GM12873 (cell line): Measurements from ENCODE around the gene C2CD5.

Source experiments
- TF ChIP-seq, protein P1 (sequence below): IDR thresholded peaks from 2 replicates; pipeline ENCODE4 v1.5.1; 2012; ENCODE audit warnings: low read depth, mild to moderate bottlenecking, moderate library complexity, low read length, control low read depth; ENCODE audit not compliant: insufficient read depth; ENCODE audit errors: missing control alignments

C2CD5 gene

DNA sequence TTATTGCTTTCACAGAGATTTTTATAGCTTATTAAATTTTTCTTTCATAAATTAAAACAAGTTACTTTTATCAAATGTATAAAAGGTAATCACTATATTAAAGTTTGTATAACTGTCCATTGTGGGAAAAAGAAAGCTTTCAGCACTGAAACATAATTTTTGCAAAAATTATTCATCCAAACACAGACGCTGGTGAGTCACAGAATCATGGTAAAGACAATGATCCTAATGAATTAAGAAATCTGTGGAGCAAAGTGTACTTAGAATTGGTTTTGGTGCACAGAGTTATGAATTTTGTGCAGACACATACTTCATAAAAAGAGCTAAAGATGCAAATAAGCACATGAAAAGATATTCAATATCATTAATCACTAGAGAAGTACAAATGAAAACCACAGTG is 31.7 kb upstream of the C2CD5 start:
- TF ChIP-seq, protein P1, sequence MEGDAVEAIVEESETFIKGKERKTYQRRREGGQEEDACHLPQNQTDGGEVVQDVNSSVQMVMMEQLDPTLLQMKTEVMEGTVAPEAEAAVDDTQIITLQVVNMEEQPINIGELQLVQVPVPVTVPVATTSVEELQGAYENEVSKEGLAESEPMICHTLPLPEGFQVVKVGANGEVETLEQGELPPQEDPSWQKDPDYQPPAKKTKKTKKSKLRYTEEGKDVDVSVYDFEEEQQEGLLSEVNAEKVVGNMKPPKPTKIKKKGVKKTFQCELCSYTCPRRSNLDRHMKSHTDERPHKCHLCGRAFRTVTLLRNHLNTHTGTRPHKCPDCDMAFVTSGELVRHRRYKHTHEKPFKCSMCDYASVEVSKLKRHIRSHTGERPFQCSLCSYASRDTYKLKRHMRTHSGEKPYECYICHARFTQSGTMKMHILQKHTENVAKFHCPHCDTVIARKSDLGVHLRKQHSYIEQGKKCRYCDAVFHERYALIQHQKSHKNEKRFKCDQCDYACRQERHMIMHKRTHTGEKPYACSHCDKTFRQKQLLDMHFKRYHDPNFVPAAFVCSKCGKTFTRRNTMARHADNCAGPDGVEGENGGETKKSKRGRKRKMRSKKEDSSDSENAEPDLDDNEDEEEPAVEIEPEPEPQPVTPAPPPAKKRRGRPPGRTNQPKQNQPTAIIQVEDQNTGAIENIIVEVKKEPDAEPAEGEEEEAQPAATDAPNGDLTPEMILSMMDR, result no peak

- TF ChIP-seq, protein P1, result no peak
These were observed 30.6 kb upstream of the C2CD5 start for GRCh38 chr12:22574921-22575320.

- TF ChIP-seq, protein P1, result no peak
These were observed 28.8 kb upstream of the C2CD5 start for GRCh38 chr12:22573181-22573580.

GRCh38 chr12:22569253-22569652 is 24.9 kb upstream of the C2CD5 start:
- TF ChIP-seq, protein P1, result no peak

DNA sequence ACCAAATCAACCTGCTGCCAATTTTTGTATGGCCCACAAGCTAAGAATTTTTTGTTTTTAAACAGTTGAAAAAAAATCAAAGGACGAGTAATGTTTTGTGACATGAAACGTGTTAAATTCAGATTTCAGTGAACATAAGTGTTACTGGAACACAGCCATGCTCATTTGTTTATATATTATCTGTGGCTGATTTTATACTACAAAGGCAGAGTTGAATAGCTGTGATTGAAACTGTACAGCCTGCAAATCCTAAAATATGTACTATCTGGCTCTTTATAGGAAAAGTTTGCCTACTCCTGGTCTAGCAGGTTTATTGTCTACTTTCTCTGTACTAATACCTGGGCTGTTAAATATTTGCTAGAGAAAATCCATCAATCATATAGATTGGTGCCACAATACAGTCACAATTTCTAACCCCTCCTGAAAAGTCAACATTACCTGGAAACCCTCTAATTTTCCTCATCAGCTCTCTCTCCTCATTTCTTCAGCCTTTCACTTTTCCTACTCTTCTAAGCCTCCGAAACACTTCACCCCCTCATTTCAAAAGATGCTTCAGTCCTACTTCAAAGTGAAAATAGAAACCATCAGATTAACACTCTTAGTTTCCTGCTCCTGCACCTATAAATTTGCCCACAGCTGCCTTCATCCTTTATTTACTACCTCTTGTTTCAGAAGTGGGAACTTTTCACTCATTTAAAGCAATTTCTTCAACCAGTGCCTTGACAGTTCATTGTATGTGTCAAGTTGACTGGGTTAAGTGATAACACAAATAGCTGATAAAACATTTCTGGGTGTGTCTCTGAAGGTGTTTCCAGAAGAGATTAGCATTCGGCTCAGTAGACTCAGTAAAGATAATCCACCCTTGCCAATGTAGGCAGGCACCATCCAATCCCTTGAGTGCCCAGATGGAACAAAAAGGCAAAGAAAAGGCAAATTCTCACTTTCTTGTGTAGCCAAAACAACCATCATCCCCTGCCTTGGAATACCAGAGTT is 18.0 kb upstream of the C2CD5 start:
- TF ChIP-seq, protein P1, result no peak

DNA sequence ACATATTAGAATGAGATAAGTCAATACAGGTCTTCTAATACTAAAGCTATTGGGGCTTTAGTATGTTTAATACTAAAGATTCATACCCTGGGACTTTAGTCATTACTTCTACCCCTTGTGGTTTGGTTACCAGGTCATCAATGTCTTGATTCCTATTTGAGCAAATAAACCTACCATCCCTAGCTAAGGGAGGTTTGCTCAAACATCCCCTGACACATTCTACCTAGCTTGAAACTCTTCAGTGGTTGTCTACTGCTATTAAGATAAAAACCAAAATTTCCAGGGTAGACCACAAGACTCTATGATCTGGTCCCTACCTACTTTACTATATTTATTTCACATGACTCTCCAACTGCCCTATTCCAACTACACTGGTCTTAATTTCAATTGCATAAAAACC is 7.3 kb upstream of the C2CD5 start:
- TF ChIP-seq, protein P1, result no peak

DNA sequence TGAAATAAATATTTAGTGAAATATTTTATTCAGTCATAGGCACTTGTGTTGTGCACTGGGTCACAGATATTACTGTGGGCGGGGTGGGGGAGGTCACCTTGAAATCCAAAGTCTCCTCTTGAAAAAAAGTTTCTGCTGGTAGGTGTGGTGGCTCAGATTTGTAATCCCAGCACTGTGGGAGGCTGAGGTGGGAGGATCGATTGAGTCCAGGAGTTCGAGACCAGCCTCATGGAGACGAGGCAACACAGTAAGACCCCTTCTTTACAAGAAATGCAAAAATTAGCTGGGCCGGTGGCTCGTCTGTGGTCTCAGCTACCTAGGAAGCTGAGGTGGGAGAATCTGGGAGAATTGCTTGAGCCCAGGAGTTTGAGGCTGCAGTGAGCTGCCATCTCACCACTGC is 913 bp upstream of the C2CD5 start:
- TF ChIP-seq, protein P1, result no peak
